GM21825 (cell line): ENCODE data around the gene PC.
"Not testable (repeated sequence)": the region's sequence is repeated elsewhere in the genome, so short reads cannot be mapped to it uniquely, and the experiment has no call there.

ENCODE experiments used
- ATAC-seq: cut with Tn5 transposase; IDR thresholded peaks from one replicate; pipeline ENCODE4 v1.9.1; 2021; ENCODE audit warnings: mild to moderate bottlenecking, moderate library complexity; ENCODE audit not compliant: unreplicated experiment

The PC gene

GRCh38 chr11:66958232-66958955, at the start of gene PC:
TSS of gene PC (minus strand) at chr11:66958383. CDS start at chr11:66872159, 86,224 bp downstream.
- peak; percentile 96 for ATAC-seq

GRCh38 chr11:67007126-67007525, 48.9 kb upstream of the PC start:
- no peak for ATAC-seq

GRCh38 chr11:67006029-67006884, 48.1 kb upstream of the PC start:
- ATAC-seq: no peak

GRCh38 chr11:67005200-67005599, 47.0 kb upstream of the PC start:
- not testable (repeated sequence) for ATAC-seq

GRCh38 chr11:67002921-67003411, 44.8 kb upstream of the PC start:
- no peak for ATAC-seq

- no peak for ATAC-seq
These were observed 44.2 kb upstream of the PC start for GRCh38 chr11:67002297-67002913.

GRCh38 chr11:67001332-67001731, 43.1 kb upstream of the PC start:
- ATAC-seq: no peak

GRCh38 chr11:66999555-66999954, 41.4 kb upstream of the PC start:
- no peak for ATAC-seq

- ATAC-seq: no peak
These were observed 38.6 kb upstream of the PC start for GRCh38 chr11:66996609-66997273.

GRCh38 chr11:66992041-66992440, 33.9 kb upstream of the PC start:
- ATAC-seq: no peak

GRCh38 chr11:66989360-66989759, 31.2 kb upstream of the PC start:
- not testable (repeated sequence) for ATAC-seq

- ATAC-seq: not testable (repeated sequence)
These were observed 30.6 kb upstream of the PC start for GRCh38 chr11:66988741-66989140.

- ATAC-seq: no peak
These were observed 29.9 kb upstream of the PC start for GRCh38 chr11:66987924-66988637.

- ATAC-seq: no peak
These were observed 29.0 kb upstream of the PC start for GRCh38 chr11:66987158-66987620.

- ATAC-seq: no peak
These were observed 28.0 kb upstream of the PC start for GRCh38 chr11:66986178-66986545.

GRCh38 chr11:66985508-66986177, 27.5 kb upstream of the PC start:
- ATAC-seq: no peak

- no peak for ATAC-seq
These were observed 25.2 kb upstream of the PC start for GRCh38 chr11:66983275-66983924.

- ATAC-seq: no peak
These were observed 23.9 kb upstream of the PC start for GRCh38 chr11:66981976-66982578.
